BLaER1 (cell line): ENCODE data around the gene SRRM4.

ENCODE experiments used
- H3K27ac ChIP-seq: shearing (Covaris generic); formaldehyde crosslinking; 2 replicates; pipeline ENCODE4 v1.8.1; 2022
- H3K27me3 ChIP-seq: shearing (Covaris generic); formaldehyde crosslinking; 2 replicates; pipeline ENCODE4 v1.8.1; 2022
- H3K36me3 ChIP-seq: shearing (Covaris generic); formaldehyde crosslinking; 2 replicates; pipeline ENCODE4 v1.8.1; 2022
- H3K4me1 ChIP-seq: shearing (Covaris generic); formaldehyde crosslinking; 2 replicates; pipeline ENCODE4 v1.8.1; 2022
- H3K4me2 ChIP-seq: shearing (Covaris generic); formaldehyde crosslinking; 2 replicates; pipeline ENCODE4 v1.8.1; 2022
- H3K4me3 ChIP-seq: shearing (Covaris generic); formaldehyde crosslinking; 2 replicates; pipeline ENCODE4 v1.8.1; 2022
- H3K9ac ChIP-seq: shearing (Covaris generic); formaldehyde crosslinking; 2 replicates; pipeline ENCODE4 v1.8.1; 2022
- H3K9me3 ChIP-seq: shearing (Covaris generic); formaldehyde crosslinking; 2 replicates; pipeline ENCODE4 v1.8.1; 2022
- H4K20me1 ChIP-seq: shearing (Covaris generic); formaldehyde crosslinking; 2 replicates; pipeline ENCODE4 v1.8.1; 2022
- Cebpa-rat ChIP-seq: shearing (Covaris generic); IDR thresholded peaks from 2 replicates; pipeline ENCODE4 v1.8.1; 2022

The SRRM4 gene

GRCh38 chr12:119206348-119207062 lies 225.2 kb downstream of the SRRM4 start:
- no peak for TF ChIP-seq Cebpa-rat
- Histone ChIP-seq H3K9ac (no peak overlapping the region), H3K4me2 (no peak overlapping the region), H3K4me1 (no peaks in the 10 kb centered on the region), H4K20me1 (no peaks in the 10 kb centered on the region), H3K27ac (no peak overlapping the region), H3K36me3 (no peaks in the 10 kb centered on the region), H3K4me3 (no peak overlapping the region), H3K27me3 (no peaks in the 10 kb centered on the region), H3K9me3 (no peaks in the 10 kb centered on the region)

DNA sequence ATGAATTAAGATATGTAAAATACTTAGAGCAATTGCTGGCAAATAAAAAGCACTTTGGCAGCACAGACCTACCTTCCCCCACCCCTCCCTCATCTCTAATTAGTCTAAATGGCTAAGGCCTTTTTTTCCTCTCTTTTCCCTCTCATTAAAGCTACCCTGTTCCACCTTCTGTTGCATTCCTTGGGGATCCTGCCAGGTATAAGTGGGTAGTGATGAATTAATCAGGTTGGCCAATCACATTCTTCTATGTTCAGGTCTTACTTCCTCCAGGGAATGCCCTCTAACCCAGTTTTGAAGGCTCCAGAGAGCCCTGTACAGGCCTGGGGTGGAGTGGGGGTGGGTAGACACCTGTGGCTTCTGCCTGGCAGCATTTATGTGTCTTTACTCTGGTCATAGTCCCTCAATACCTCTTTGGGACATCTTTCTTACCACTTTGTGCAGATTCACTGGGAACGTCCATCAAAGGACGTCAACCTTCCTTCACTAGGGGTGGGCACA lies 225.8 kb downstream of the SRRM4 start:
- Histone ChIP-seq H3K36me3 (no peaks in the 10 kb centered on the region), H3K27ac (no peak overlapping the region), H4K20me1 (no peaks in the 10 kb centered on the region), H3K27me3 (no peaks in the 10 kb centered on the region), H3K4me1 (no peaks in the 10 kb centered on the region), H3K9me3 (no peaks in the 10 kb centered on the region), H3K4me2 (no peak overlapping the region), H3K4me3 (no peak overlapping the region), H3K9ac (no peak overlapping the region)
- TF ChIP-seq Cebpa-rat, result no peak

DNA sequence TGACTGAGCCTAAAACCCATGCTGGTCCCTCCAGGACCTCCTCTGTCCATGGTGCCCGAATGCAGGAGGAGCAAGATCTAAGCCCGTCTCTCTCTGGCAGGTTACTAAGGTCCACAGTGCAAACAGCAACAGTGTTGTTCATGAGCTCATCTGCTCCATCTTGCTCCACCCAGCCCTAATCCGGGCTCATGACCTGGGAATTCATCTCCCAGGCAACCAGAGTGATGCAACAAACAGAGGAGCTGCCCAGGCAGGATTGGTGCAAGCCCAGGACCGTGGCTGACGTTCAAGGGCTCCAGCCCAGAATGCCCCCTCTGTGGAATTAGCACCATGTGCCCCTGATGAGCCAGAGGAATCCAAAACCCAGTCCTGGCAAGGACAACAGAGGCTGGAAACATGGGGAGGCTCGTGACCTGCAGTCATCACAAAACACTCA lies 227.3 kb downstream of the SRRM4 start:
- Histone ChIP-seq H3K36me3 (no peaks in the 10 kb centered on the region), H3K27me3 (no peaks in the 10 kb centered on the region), H3K4me3 (no peak overlapping the region), H3K9me3 (no peaks in the 10 kb centered on the region), H3K4me1 (no peaks in the 10 kb centered on the region), H4K20me1 (no peaks in the 10 kb centered on the region), H3K4me2 (no peak overlapping the region), H3K9ac (no peak overlapping the region), H3K27ac (no peak overlapping the region)
- TF ChIP-seq Cebpa-rat, result no peak

GRCh38 chr12:119211884-119212283 lies 230.5 kb downstream of the SRRM4 start:
- TF ChIP-seq Cebpa-rat, result no peak

More at GRCh38 chr12:119211884-119212283, 230.5 kb downstream of the SRRM4 start:
- H3K27me3 ChIP-seq, result no peaks in the 10 kb centered on the region
- H3K4me1 ChIP-seq, result no peaks in the 10 kb centered on the region
- H3K9me3 ChIP-seq, result no peaks in the 10 kb centered on the region
- no peaks in the 10 kb centered on the region for H3K36me3 ChIP-seq
- H4K20me1 ChIP-seq, result no peaks in the 10 kb centered on the region
- H3K4me2 ChIP-seq, result no peak overlapping the region
- no peak overlapping the region for H3K9ac ChIP-seq
- no peak overlapping the region for H3K27ac ChIP-seq
- H3K4me3 ChIP-seq, result no peak overlapping the region
